NCI-H1417 treated with DMSO at 0.1 percent for 48 hours (cell line): Measurements from ENCODE around the gene MAGI1.

Source experiments
- DNase-seq: peaks from one replicate; lab custom pipeline; 2025; lab: John Stamatoyannopoulos, UW

The MAGI1 gene

DNA sequence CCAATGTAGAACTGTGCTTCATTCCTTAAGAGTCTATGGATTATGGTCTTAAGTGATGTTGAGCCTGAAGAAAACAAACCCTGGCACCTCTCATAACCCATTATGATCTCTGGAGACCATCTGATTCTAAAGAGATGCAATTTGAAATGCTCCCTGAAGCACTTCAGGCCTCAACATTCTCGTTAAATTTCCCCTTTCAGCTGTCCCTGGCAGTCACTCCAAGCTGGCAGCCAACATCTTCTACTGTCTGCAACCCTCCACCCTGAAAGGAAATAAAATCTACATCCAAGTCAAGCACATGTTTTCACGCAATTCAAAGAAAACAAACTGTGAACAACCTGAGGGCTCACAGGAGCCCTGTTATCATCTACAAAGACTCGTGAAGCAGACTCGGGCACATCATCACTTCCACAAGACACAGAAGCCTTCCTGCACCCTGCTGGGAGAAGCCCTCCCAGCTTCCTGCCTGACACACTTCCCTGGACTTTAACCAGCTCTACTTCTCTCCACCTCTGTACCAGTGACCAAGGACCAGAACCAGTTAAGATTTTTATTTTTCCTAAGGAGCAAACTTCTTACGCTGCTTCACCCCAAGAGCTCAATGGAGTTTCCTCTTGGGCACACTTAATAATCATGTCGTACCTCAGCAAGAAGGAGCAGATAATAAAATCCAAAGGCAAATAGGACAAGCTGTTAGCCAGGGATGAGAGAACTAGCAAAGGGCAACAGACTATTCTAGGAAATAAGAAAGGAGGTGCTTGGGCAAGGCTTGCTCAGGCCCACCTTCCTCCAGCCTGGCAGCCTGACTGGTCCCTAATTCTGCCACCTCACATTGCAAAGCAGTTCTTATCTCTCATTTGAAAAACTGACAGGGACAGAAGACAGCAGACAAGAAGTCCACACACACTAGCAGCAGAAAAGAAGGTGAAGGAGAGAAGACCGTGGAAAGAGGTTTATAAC lies 67.1 kb downstream of the MAGI1 start:
- no peak for DNase-seq

DNA sequence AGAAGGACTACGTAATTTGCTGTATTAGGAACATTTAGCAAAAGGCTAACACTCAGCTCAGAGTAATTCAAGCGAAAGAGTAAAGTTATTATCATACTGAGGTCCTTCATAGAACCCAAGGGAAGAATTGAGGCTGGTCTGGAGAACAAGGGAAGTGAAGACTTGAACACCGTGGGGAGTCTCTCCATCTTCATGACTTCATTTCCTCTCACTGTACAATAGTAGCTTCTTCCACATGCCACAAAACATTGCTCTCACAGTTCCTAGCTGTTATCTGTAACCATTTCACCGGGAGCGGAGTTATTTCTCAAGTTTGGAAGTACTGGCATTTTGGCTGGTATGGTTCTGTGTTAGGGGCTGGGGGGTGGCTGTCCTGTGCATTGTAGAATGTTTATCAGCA lies 69.7 kb downstream of the MAGI1 start:
- no peak for DNase-seq

DNA sequence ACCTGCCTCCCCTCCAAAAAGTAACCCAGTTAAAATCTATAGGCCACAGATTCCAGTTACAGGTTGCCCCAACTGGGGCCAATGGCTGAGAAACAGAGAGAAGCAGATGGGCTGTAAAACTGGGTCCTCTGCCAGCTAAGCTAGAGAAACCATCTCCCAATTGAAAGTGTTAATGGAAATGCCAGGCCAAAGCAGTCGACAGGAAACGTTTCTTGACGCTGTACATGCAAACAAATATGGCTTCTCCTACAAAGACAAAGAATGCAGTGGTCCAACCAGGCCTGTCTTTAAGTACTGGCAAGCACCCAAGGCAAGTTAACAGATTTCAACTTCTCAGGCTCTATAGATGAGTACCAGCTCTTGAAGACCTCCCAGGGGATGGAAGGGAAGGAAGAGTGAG lies 71.3 kb downstream of the MAGI1 start:
- DNase-seq: no peak

DNA sequence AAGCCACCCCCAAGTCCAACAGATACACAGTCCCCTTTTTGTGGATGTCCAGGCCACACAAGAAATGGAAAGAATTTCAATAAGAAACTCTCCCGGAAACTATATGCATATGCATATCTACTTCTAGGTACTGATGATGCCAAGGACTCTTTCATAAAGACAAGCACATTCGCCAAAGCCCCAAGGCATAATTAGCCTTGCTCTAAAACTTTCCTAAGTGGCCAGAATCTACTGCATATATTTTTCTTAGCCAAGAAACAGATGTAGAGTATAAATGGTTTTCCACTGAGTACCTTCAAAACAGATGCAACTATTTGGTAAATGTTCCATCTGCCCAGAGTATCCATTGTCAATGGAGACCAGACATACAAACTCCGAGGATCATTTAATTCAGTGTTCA lies 73.9 kb downstream of the MAGI1 start:
- no peak for DNase-seq

DNA sequence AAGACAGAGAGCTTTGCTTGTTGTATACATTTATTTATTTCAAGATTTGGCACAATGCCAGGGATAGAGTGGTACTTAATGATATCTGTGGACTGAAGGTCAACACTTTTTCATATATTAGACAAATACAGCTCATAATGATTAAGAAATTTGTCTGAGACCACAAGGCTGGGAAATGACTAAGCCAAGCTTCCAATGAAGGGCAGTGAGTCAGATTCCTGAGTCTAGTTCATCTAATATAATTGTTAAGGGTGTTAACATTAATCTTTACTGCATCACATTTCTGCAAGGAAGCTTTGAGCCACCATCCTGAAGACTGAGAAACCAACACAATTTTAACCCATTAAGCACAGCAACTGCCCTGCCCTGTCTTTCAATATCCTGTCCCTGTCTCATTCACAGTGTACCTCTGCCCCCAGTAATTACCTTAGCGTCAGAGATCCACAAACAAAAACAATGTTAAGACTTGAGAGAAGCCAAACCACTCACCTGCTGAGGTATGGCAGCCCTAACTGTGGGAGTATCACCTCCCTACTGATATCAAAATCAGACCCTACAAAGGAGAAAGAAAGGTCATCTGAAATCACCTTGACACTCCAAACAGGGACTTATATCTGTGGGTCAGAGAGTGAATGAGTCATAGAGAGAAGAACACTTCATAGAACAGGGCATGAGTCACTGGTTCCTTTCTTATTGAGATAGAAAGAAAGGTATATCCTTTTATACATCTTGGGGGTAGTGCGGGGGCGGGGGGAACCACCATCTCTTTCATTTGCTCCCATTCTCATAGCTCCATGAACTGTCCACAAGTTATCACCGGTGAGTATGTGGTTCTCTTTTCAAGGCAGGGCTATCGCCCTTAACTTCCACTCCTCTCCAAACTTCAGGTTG lies 74.7 kb downstream of the MAGI1 start:
- DNase-seq: no peak

DNA sequence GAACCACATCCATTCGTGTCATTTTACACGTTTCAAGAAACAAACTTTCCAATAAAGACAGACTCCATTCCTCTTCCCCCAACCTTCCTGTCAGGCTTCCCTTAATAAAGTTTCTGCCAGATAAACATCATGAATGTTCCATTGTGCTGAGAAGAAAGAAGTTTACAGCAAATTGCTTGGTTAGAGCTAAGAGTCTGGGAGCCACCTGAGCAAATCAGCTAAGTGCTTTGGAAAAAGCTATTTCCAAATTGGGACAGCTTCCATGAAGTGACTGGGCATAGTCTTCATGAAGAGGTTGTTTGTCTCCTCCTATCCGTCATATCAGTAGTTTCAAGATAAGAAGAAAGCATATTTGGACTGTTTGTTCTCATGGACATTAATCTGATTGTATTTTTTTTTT lies 77.0 kb downstream of the MAGI1 start:
- no peak for DNase-seq

DNA sequence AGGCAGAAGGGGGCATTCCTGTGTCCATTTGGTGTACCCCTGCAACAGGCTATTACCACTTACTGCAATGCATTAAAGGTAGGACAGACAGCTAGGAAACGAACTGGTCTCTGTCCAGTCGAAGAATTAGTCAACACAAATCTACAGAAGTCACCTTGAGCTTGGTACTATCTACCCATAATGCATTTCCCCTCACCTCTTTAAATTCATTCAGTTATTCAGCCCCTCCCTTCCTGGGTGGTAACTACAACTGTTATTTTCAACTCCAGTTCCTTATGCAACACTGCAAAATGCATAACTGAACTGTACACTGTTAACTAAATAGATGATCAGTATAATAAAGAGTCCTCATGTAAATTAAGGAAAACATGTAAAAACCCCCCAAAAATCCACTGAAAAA lies 77.6 kb downstream of the MAGI1 start:
- DNase-seq: no peak

DNA sequence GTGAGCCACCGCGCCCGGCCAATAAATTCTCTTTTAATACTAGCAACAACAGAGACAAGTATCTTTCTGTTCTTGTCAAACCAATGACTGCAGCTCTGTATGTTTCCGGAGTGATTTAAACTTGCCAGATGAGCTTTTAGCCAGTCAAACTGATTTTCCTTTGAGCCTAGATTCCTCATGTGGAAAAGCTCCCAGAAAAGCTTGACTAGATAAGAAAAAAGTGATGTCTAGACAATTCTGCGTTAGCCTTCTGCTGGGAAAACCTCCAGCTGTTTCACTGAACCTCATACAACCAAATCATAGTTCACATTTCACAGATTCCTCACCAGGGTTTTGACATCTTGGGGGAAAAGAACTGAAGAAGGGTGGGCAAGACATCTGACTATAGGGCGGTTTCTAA lies 78.6 kb downstream of the MAGI1 start:
- no peak for DNase-seq

DNA sequence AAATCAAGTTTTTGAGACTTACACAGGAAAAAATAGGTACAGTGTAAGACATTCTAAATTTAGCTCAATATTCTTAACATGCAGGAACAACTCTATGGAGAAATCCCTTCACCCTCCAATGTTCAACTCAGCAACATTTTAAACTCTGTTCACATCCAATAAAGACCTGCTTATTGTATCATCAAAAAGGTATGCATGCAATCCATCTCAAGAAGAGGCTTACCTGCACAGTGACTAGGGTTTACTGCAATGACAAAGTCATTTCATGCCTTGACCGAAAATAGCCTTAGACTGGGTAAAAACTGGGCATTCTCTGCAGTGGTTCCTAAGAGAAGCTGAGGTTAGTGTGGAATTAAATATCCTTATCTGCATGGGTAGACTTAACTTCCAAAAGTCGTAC lies 80.5 kb downstream of the MAGI1 start:
- DNase-seq: no peak

DNA sequence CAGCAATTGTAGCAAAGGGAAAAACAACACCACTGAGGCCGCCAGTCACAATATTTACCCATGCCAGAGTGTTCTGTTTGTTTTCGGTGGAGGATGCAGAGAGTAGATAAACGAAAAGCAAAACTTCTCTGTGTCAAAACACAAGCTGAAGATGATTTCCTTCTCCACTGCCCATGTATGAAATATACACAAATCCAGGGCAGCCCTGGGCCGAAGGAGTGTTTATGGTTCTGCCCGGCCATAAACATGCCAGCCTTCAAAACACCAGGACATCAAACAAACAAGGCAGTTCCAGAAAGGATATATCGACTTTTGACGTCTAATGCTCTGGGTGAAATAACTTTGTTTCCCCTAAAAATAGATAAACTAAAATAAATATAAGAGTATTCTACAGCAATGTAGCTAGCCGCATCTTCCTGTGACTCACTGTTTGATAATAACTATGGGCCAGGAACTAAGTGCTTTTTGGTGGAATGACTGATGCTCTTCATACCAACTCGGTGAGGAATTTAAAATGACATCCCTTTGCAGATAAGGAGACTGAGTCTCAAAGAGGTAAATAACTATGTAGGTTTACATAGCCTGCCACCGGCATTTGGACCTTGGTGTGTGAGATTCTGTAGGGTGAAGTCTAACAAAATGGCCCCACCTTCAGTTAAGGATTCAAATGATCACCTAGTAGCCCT lies 82.8 kb downstream of the MAGI1 start:
- no peak for DNase-seq

DNA sequence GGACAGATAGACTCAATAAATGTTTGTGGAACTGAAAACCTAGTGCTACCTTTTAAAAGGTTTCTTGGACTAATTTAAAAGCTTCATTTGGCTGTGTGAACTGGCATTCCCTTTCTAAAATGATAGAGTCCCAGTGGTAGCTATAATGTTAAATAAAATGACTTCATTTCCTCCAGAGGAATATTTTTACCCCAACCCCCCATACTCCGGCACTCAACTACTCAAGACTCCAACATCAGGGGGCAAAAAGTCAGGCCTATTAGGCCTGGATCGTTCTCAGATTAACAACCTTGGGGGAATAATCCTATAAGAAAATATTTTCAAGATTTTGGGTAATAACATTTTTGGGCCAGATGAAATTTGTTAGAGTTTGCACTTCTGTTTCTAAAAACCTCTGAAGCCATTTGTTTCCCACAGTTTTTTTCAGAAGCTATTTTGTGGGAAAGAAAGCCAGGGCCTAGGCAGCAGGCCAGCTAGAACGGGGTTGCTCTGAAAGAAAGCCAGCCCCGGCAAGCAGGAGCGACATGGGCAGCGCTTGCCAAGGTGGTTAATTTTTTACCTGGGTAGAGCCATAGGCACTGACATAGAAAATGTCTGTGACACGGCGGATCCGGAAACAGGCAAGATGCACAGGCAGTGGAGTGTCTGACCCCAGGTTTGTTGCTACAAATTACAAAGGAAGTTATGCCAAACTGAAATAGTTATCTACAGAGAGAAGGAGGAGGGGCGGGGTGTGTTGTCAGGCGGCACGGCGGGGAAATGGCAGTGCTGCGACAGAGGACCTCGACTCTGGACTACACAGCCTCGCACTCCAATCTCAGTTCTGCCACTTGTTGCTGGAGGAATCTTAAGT lies 84.6 kb downstream of the MAGI1 start:
- no peak for DNase-seq

DNA sequence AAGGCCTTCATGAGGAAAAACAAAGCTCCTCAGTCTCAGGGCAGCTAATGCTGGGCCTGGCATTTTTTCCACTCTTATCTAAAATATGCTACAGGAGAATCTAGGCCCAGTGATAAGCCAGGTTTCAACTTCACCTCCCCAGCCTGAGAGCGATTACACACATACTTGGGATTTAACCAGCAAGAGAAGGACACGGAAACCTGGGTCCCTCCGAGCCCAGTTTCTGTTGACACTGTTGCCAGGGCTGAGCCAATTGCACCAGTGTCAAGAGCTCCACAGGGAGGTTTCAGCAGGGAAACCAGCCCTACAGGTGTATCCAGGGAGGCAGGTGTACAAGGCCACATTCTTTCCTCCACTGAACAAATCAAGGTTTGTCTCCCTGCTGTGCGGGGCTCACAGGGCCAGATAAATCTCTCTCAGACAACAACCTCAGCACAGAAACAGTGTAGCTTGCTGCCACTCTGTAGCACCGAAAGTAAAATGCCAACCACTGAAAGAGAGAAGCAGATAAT lies 85.4 kb downstream of the MAGI1 start:
- peak; percentile 29 for DNase-seq

DNA sequence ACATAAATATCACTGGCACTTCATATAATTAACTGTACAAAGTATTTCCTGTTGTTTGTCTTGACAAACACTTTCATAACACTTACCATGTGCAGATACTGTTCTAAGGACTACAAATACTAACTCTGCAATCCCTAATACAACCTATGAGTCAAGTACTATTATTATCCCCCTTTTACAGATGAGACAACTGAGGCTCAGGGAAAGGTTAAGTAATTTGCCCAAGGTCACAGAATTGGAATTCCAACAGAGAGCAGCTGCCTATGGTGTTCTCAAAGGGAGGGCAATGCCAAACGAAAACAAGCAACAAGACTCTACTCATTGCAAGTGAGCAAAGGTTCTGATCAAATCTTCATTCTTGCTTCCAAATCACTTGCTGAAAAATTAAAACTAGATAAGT lies 85.9 kb downstream of the MAGI1 start:
- DNase-seq: no peak

DNA sequence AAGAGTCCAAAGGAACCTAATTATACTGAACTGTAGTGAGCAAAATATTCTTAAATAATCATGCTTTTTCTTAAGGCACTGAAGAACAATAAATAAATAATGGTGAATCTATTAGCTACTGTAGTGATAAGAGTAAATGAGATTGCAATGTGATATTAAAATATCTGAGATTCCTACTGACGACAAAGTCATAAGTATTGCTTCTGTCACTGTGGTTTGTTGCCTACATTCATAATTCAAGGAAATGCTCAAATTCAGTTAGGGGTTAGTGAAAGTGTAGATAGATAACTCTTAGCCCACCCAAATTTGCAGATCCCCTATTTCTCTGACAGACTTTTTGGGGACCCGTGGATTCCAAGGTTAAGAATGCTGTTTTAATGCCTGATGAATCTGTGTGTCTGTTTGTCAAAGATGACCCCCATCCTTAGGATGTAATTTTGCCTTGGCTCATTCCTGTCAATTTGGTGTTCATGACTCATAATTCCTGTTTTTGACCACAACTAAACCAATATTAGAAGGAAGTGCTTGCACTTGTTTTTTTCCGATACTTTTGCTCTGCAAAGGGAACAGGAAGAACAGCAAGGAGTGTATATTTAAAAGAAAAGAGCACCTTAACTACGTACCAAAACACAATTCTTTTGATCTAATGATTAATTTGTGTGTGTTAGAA lies 86.7 kb downstream of the MAGI1 start:
- no peak for DNase-seq

DNA sequence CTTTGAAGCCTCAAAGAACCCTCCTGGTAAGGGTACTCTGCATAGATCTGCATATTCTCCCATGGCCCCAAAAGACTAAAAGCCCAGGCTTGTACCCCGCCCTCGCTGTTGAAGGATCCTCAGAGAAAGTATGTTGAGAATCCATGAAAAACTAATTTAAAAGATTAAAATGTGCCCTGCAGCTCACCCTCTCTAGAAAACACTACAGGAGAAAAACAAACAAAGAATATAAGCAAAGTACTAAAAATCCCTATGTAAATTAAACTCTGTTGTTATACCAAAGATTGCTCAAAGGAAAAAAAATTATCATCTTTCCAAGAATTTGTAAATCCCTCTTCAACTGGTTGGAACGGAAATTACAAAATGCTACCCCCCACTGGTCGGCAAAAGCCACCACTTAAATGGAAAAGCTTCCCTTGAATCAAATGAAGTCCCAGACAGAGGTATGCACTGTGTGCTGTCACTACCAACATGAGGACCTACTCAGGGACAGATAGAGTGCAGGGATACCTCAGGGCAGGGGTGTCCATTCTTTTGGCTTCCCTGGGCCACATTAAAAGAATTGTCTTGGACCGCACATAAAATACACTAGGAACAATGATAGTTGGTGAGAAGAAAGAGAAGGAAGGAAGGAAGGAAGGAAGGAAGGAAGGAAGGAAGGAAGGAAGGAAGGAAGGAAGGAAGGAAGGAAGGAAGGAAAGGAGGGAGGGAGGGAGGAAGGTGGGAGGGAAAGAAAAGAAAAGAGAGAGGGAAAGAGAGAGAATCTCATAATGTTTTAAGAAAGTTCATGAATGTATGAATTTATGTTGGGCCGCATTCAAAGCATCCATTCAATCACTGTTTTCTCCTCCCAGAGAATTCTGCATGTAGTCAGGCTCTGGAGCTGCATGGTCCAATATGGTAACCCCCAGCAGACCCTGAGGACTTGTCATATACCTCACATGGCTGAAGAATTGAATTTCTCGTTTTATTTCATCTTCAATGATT lies 88.1 kb downstream of the MAGI1 start:
- DNase-seq: no peak

DNA sequence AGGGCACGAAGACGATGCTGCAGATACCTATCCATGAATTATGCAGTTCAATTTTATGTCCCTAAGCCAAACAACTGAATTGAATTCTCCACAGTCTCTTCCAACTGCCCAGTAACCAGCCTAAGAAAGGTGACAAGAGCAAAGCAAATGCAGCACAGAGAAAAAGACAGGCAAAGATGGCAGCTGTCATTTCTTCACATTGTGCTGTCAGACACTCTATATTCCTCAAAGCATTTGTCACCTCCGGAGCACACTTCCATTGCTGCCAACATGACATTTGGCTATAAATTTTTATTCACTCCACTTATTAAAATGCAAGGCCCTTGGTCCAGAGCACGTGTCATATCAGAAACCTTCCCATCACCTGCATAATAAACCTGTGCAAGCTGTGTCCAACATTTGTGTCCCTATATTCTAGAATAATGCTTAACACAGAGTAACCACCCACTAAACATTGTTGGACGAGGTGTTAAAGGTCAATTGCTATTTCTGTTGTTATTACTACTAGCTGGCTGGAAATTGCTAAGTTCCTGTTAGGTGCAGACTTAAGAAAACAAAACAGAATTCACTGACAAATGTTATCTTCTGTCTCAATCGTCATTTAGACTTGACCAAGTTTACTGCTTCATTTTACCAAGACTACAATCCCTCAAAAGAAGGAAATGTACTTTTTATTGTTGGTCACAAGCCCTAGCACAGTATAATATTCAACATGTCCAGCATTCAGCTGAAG lies 89.7 kb downstream of the MAGI1 start:
- no peak for DNase-seq

DNA sequence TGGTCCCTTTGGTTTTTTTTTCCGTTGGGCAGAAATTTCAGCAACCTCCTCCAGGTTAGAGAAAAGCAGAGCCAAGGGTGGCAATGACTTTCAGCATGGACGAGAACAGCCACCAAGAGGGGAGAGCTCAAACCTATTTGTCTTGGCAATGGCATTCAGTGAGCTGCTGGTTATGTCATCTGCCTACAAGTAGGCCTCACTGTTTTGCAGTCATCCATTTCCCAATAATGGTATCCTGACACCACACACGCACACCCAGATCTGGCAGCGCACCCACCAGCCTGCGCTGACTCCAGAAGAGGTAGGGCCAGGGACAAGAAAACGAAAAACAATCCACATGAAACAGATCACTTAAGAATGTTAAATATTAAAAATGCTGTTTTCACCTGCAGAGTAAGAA lies 92.3 kb downstream of the MAGI1 start:
- DNase-seq: no peak

DNA sequence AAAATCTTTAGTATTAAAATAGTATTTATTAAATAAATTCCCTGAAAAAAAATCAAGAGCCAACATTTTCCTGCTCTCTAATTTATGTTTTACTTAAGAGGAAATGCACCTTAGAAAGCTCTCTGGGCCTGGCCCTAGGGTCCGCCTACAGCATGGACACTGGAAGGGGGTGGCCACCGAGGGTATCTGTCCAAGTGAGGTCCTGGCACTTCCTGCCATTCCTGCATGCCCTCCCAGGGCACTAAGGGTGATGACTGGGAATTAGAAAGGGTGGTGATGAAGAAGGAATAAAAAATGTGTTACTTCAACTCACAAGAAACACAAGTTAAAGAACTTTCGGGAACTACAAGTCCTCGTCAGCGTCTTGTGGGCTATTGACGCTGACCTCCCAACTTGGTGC lies 92.8 kb downstream of the MAGI1 start:
- DNase-seq: no peak

DNA sequence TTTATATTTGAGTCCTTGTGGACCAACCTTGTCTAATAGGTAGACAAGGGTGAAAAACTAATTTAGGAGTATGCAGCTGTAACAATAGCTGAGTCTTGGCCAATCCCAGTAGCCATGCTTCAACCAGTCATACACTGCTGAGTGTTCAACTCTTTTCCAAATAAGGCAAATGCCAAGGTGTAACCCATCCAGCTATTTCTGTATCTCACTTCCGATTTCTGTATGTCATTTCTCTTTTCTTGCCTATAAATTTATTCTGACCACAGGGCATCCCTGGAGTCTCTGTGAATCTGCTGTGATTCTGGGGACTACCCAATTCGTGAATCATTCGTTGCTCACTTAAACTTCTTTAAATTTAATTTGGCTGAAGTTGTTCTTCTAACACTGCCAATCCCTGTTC lies 93.2 kb downstream of the MAGI1 start:
- no peak for DNase-seq
